Panc1 (cell line): ENCODE results near the gene HBS1L.

Experiments used
- POLR2AphosphoS5 ChIP-seq: IDR thresholded peaks from 2 replicates; pipeline ENCODE4 v1.6.1; 2012; ENCODE audit warnings: mild to moderate bottlenecking, low read depth, low read length, moderate library complexity
- SIN3A ChIP-seq: IDR thresholded peaks from 2 replicates; pipeline ENCODE4 v1.6.1; 2012; ENCODE audit warnings: low read depth, mild to moderate bottlenecking, low read length, moderate library complexity, borderline replicate concordance; ENCODE audit not compliant: insufficient read depth
- TCF7L2 ChIP-seq: IDR thresholded peaks from 2 replicates; pipeline ENCODE4 v1.6.1; 2011; ENCODE audit warnings: mild to moderate bottlenecking, low read depth, low read length, inconsistent platforms
- TF ChIP-seq, protein P1 (sequence below): fragments of 450-650 bp; IDR thresholded peaks from 2 replicates; pipeline ENCODE4 v1.5.1; 2017; ENCODE audit warnings: mild to moderate bottlenecking

DNA sequence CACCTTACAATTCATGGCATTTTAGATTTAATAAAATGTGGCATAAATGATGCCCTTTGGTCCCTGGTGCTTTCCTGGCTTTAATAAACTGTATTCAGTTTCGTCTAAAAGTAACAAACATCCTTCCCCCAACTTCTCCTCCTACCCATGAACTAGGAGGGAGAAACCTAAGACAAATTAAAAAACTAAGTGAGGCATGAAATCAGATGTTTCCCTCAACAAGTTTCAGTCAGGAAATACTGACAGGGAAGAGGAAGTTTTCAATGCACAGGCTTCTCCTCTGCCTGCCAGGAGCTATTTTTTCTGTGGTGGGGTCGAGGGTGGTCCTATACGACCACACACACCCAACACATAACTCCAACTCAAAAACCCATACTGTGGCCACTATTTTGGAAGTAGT, 10.0 kb downstream of the HBS1L start:
- TF ChIP-seq, protein P1, sequence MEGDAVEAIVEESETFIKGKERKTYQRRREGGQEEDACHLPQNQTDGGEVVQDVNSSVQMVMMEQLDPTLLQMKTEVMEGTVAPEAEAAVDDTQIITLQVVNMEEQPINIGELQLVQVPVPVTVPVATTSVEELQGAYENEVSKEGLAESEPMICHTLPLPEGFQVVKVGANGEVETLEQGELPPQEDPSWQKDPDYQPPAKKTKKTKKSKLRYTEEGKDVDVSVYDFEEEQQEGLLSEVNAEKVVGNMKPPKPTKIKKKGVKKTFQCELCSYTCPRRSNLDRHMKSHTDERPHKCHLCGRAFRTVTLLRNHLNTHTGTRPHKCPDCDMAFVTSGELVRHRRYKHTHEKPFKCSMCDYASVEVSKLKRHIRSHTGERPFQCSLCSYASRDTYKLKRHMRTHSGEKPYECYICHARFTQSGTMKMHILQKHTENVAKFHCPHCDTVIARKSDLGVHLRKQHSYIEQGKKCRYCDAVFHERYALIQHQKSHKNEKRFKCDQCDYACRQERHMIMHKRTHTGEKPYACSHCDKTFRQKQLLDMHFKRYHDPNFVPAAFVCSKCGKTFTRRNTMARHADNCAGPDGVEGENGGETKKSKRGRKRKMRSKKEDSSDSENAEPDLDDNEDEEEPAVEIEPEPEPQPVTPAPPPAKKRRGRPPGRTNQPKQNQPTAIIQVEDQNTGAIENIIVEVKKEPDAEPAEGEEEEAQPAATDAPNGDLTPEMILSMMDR, result no peak
- no peak for TF ChIP-seq SIN3A
- no peak for TF ChIP-seq POLR2AphosphoS5
- no peak for TF ChIP-seq TCF7L2
